Progenitor cell of endocrine pancreas (in vitro differentiated cells): ENCODE measurements around the gene DNM3. TPM values are rescaled to one million over a fixed set of nuclear protein-coding genes. Genes with fewer than 3 reads are reported as not detected.

ENCODE experiments used
- DNase-seq: peaks from one replicate; pipeline ENCODE4 v3.0.0; 2021; ENCODE audit warnings: low spot score; ENCODE audit not compliant: unreplicated experiment
- H3K27ac Mint-ChIP-seq: 2 replicates; pipeline ENCODE4 v1.8.0; 2021; ENCODE audit warnings: mild to moderate bottlenecking, moderate library complexity, mixed read lengths
- H3K27me3 Mint-ChIP-seq: 2 replicates; pipeline ENCODE4 v1.8.0; 2021; ENCODE audit warnings: mixed read lengths
- H3K36me3 Mint-ChIP-seq: 2 replicates; pipeline ENCODE4 v1.8.0; 2022; ENCODE audit warnings: mixed read lengths; ENCODE audit not compliant: insufficient read depth
- H3K4me1 Mint-ChIP-seq: 2 replicates; pipeline ENCODE4 v1.8.0; 2021; ENCODE audit warnings: low read depth, mixed read lengths
- H3K4me3 Mint-ChIP-seq: 2 replicates; pipeline ENCODE4 v1.8.0; 2021; ENCODE audit warnings: low read depth, mild to moderate bottlenecking, moderate library complexity, mixed read lengths
- H3K9me3 Mint-ChIP-seq: 2 replicates; pipeline ENCODE4 v1.8.0; 2021; ENCODE audit warnings: low read depth, mixed read lengths
- CTCF ChIP-seq: fragments of 200-600 bp; sonication (generic); IDR thresholded peaks from one replicate; pipeline ENCODE4 v1.5.0; 2021; ENCODE audit warnings: antibody characterized with exemption, mild to moderate bottlenecking; ENCODE audit not compliant: unreplicated experiment
- total RNA-seq: library from RNA; stranded (reverse); gene quantifications from 2 replicates; pipeline ENCODE4 v1.2.1, GENCODE V29; 2021

Gene DNM3
- total RNA-seq, 1 donor from 2014 or later, result 0.48 TPM

- H3K4me3 Mint-ChIP-seq, result no peak overlapping the region
- H3K9me3 Mint-ChIP-seq, result peaks cover 5% of the 10 kb centered on the region
- H3K4me1 Mint-ChIP-seq, result peaks cover 2% of the 10 kb centered on the region
- H3K27ac Mint-ChIP-seq, result no peak overlapping the region
- DNase-seq, result no peak
- no peaks in the 10 kb centered on the region for H3K27me3 Mint-ChIP-seq
- TF ChIP-seq CTCF, result no peak
- no peaks in the 10 kb centered on the region for H3K36me3 Mint-ChIP-seq
Observed at GRCh38 chr1:171896936-171897703, 55.8 kb downstream of the DNM3 start.

- TF ChIP-seq CTCF, result no peak
- Mint-ChIP-seq H3K9me3 (no peaks in the 10 kb centered on the region), H3K27ac (peak overlapping the region; percentile 77), H3K4me3 (no peak overlapping the region), H3K36me3 (no peaks in the 10 kb centered on the region), H3K27me3 (no peaks in the 10 kb centered on the region), H3K4me1 (peaks cover 2% of the 10 kb centered on the region)
- DNase-seq, result no peak
Observed at GRCh38 chr1:171898941-171899340, 57.6 kb downstream of the DNM3 start.

GRCh38 chr1:171899838-171900237, 58.5 kb downstream of the DNM3 start:
- Mint-ChIP-seq H3K4me1 (peaks cover 2% of the 10 kb centered on the region), H3K9me3 (no peaks in the 10 kb centered on the region), H3K27me3 (no peaks in the 10 kb centered on the region), H3K36me3 (no peaks in the 10 kb centered on the region), H3K27ac (no peak overlapping the region), H3K4me3 (no peak overlapping the region)
- TF ChIP-seq CTCF, result no peak
- DNase-seq, result no peak

- peaks cover 2% of the 10 kb centered on the region for H3K4me1 Mint-ChIP-seq
- H3K36me3 Mint-ChIP-seq, result no peaks in the 10 kb centered on the region
- no peak overlapping the region for H3K4me3 Mint-ChIP-seq
- no peak for DNase-seq
- H3K27me3 Mint-ChIP-seq, result no peaks in the 10 kb centered on the region
- no peak overlapping the region for H3K27ac Mint-ChIP-seq
- H3K9me3 Mint-ChIP-seq, result no peaks in the 10 kb centered on the region
- no peak for TF ChIP-seq CTCF
Observed at GRCh38 chr1:171901245-171901644, 59.9 kb downstream of the DNM3 start.

- no peak overlapping the region for H3K27ac Mint-ChIP-seq
- H3K4me3 Mint-ChIP-seq, result no peak overlapping the region
- TF ChIP-seq CTCF, result no peak
- H3K4me1 Mint-ChIP-seq, result peaks cover 2% of the 10 kb centered on the region
- H3K36me3 Mint-ChIP-seq, result no peaks in the 10 kb centered on the region
- DNase-seq, result no peak
- no peaks in the 10 kb centered on the region for H3K9me3 Mint-ChIP-seq
- H3K27me3 Mint-ChIP-seq, result no peaks in the 10 kb centered on the region
Observed at GRCh38 chr1:171902527-171902926, 61.2 kb downstream of the DNM3 start.
